ENCODE data around the gene WASF3. TPM values are rescaled to one million over a fixed set of nuclear protein-coding genes. Genes with fewer than 3 reads are reported as not detected.

The WASF3 gene
- total and polyA plus RNA-seq, 2 donors from 2014 or later = 3.7 to 18.5 TPM

- no peak overlapping the region for H3K4me3 ChIP-seq (ENCODE audit: low read length in 3 of 3)
- no peak overlapping the region for H3K27ac ChIP-seq (ENCODE audit: low read depth in 2 of 2, low read length in 2 of 2)
- no peaks in the 10 kb centered on the region for H3K27me3 ChIP-seq (ENCODE audit: control insufficient read depth, insufficient read depth, low read length)
- DNase-seq (no peak), FAIRE-seq (no peak)
- no peak overlapping the region for H3K9ac ChIP-seq (ENCODE audit: low read length in 3 of 3)
- no peak for TF ChIP-seq CTCF (IDR thresholded peaks at IDR 0.05; ENCODE audit: borderline replicate concordance, extremely low read depth, insufficient read depth)
- H3K36me3 ChIP-seq (ENCODE audit: control insufficient read depth in 2 of 3, insufficient read depth in 3 of 3, low read length in 3 of 3) = no peaks in the 10 kb centered on the region
- no peaks in the 10 kb centered on the region for H3K9me3 ChIP-seq (ENCODE audit: control insufficient read depth in 2 of 3, insufficient read depth in 1 of 3, low read length in 3 of 3)
- intact Hi-C loops (cut with DNase I) = no loop called here
- no peaks in the 10 kb centered on the region for H3K4me1 ChIP-seq (ENCODE audit: control insufficient read depth in 2 of 3, insufficient read depth in 2 of 3, low read depth in 1 of 3, low read length in 3 of 3)
Observed at GRCh38 chr13:26540334-26540733, 17.1 kb upstream of the WASF3 start.

GRCh38 chr13:26541041-26541440 is 16.4 kb upstream of the WASF3 start:
- FAIRE-seq = no peak
- H3K4me1 ChIP-seq (ENCODE audit: control insufficient read depth in 2 of 3, insufficient read depth in 2 of 3, low read depth in 1 of 3, low read length in 3 of 3) = no peaks in the 10 kb centered on the region
- intact Hi-C loops (cut with DNase I) = no loop called here

GRCh38 chr13:26541678-26542568 is 15.6 kb upstream of the WASF3 start:
- no peaks in the 10 kb centered on the region for H3K9me3 ChIP-seq (ENCODE audit: control insufficient read depth in 2 of 3, insufficient read depth in 1 of 3, low read length in 3 of 3)
- H3K4me1 ChIP-seq (ENCODE audit: control insufficient read depth in 2 of 3, insufficient read depth in 2 of 3, low read depth in 1 of 3, low read length in 3 of 3) = no peaks in the 10 kb centered on the region
- no peak overlapping the region for H3K4me3 ChIP-seq (ENCODE audit: low read length in 3 of 3)
- no peak for TF ChIP-seq CTCF (IDR thresholded peaks at IDR 0.05; ENCODE audit: borderline replicate concordance, extremely low read depth, insufficient read depth)
- intact Hi-C loops (cut with DNase I) = no loop called here
- H3K27me3 ChIP-seq (ENCODE audit: control insufficient read depth, insufficient read depth, low read length) = no peaks in the 10 kb centered on the region
- H3K9ac ChIP-seq (ENCODE audit: low read length in 3 of 3) = no peak overlapping the region
- FAIRE-seq = no peak
- no peaks in the 10 kb centered on the region for H3K36me3 ChIP-seq (ENCODE audit: control insufficient read depth in 2 of 3, insufficient read depth in 3 of 3, low read length in 3 of 3)
- H3K27ac ChIP-seq (ENCODE audit: low read depth in 2 of 2, low read length in 2 of 2) = no peak overlapping the region
- no peak for DNase-seq

More at GRCh38 chr13:26541041-26541440, 16.4 kb upstream of the WASF3 start:
- no peak for TF ChIP-seq CTCF (IDR thresholded peaks at IDR 0.05; ENCODE audit: borderline replicate concordance, extremely low read depth, insufficient read depth)
- no peak overlapping the region for H3K4me3 ChIP-seq (ENCODE audit: low read length in 3 of 3)
- DNase-seq = no peak
- no peak overlapping the region for H3K27ac ChIP-seq (ENCODE audit: low read depth in 2 of 2, low read length in 2 of 2)
- no peaks in the 10 kb centered on the region for H3K9me3 ChIP-seq (ENCODE audit: control insufficient read depth in 2 of 3, insufficient read depth in 1 of 3, low read length in 3 of 3)
- no peaks in the 10 kb centered on the region for H3K27me3 ChIP-seq (ENCODE audit: control insufficient read depth, insufficient read depth, low read length)
- no peak overlapping the region for H3K9ac ChIP-seq (ENCODE audit: low read length in 3 of 3)
- H3K36me3 ChIP-seq (ENCODE audit: control insufficient read depth in 2 of 3, insufficient read depth in 3 of 3, low read length in 3 of 3) = no peaks in the 10 kb centered on the region
